SH-SY5Y (cell line): ENCODE data around the gene SPAAR.

Experiments
- GATA2 ChIP-seq: IDR thresholded peaks from 2 replicates; pipeline ENCODE4 v1.6.1; 2011; ENCODE audit warnings: mild to moderate bottlenecking, low read depth, low read length
- GATA3 ChIP-seq: IDR thresholded peaks from 2 replicates; pipeline ENCODE4 v1.6.1; 2011; ENCODE audit warnings: low read depth, mild to moderate bottlenecking, low read length, moderate library complexity

GRCh38 chr9:35906923-35907699 is 2.2 kb upstream of the SPAAR start:
- TF ChIP-seq GATA3 (no peak), GATA2 (no peak)
